Smooth muscle cell (in vitro differentiated cells): ENCODE data around the gene RBM33. TPM values are rescaled to one million over a fixed set of nuclear protein-coding genes. Genes with fewer than 3 reads are reported as not detected.

Source experiments
- DNase-seq: peaks from one replicate; lab custom pipeline; 2025; ENCODE audit not compliant: unreplicated experiment; lab: John Stamatoyannopoulos, UW
- H2AFZ ChIP-seq: fragments of 200-600 bp; sonication (generic); 2 replicates; pipeline ENCODE4 v1.6.0; 2016; ENCODE audit warnings: antibody characterized with exemption, low read depth, mild to moderate bottlenecking
- H3F3A ChIP-seq: fragments of 200-600 bp; sonication (generic); 2 replicates; pipeline ENCODE4 v1.6.0; 2017; ENCODE audit warnings: antibody characterized with exemption, low read depth
- H3K27ac ChIP-seq: fragments of 200-600 bp; sonication (generic); 2 replicates; pipeline ENCODE4 v1.5.1; 2016; ENCODE audit warnings: low read depth, mild to moderate bottlenecking
- H3K27me3 ChIP-seq: fragments of 200-600 bp; sonication (generic); 2 replicates; pipeline ENCODE4 v1.6.1; 2016; ENCODE audit warnings: low read depth, mild to moderate bottlenecking
- H3K36me3 ChIP-seq: fragments of 200-600 bp; sonication (generic); 2 replicates; pipeline ENCODE4 v1.5.1; 2016; ENCODE audit warnings: low read depth
- H3K4me1 ChIP-seq: fragments of 200-600 bp; sonication (generic); 2 replicates; pipeline ENCODE4 v1.5.1; 2016; ENCODE audit warnings: low read depth
- H3K4me2 ChIP-seq: fragments of 200-600 bp; sonication (generic); 2 replicates; pipeline ENCODE4 v1.6.0; 2016; ENCODE audit warnings: mild to moderate bottlenecking
- H3K4me3 ChIP-seq: fragments of 200-600 bp; sonication (generic); 2 replicates; pipeline ENCODE4 v1.5.1; 2016; ENCODE audit warnings: mild to moderate bottlenecking
- H3K79me2 ChIP-seq: fragments of 200-600 bp; sonication (generic); 2 replicates; pipeline ENCODE4 v1.6.0; 2016; ENCODE audit warnings: low read depth, mild to moderate bottlenecking
- H3K9ac ChIP-seq: fragments of 200-600 bp; sonication (generic); 2 replicates; pipeline ENCODE4 v1.6.0; 2016; ENCODE audit warnings: low read depth
- H3K9me3 ChIP-seq: fragments of 200-600 bp; sonication (generic); replicated peaks from 2 replicates; pipeline ENCODE4 v1.5.1; 2016; ENCODE audit warnings: low read depth
- H4K20me1 ChIP-seq: fragments of 200-600 bp; sonication (generic); 2 replicates; pipeline ENCODE4 v1.6.0; 2016; ENCODE audit warnings: low read depth
- CTCF ChIP-seq: fragments of 200-600 bp; sonication (generic); IDR thresholded peaks from 2 replicates; pipeline ENCODE4 v1.5.1; 2017; ENCODE audit warnings: borderline replicate concordance, mild to moderate bottlenecking, antibody characterized with exemption; ENCODE audit not compliant: insufficient read depth, poor library complexity, severe bottlenecking
- WGBS: methylation state at CpG from one replicate; pipeline ENCODE4 v1.1.7; 2016; ENCODE audit warnings: low lambda C conversion rate; 5-methylcytosine and 5-hydroxymethylcytosine counted together
- polyA plus RNA-seq: library from polyadenylated mRNA; unstranded; fragments of >200 nt; fragmentation: Nextera tagmentation; extraction: Ambion mirVana; gene quantifications from 2 replicates; pipeline ENCODE4 v1.2.1, GENCODE V29; 2016
- total RNA-seq: library from RNA; depleted of rRNA; stranded (reverse); fragments of >200 nt; gene quantifications from 2 replicates; pipeline ENCODE4 v1.2.3, GENCODE V29; 2014

Gene RBM33
- total and polyA plus RNA-seq, 2 experiments from 2014 or later, result 22.5 to 25.3 TPM

GRCh38 chr7:155802291-155802690, 157.8 kb downstream of the RBM33 start:
- H3K27me3 ChIP-seq, result peaks cover 86% of the 10 kb centered on the region

GRCh38 chr7:155802906-155803417, 158.5 kb downstream of the RBM33 start:
- Histone ChIP-seq H3K36me3 (no peaks in the 10 kb centered on the region), H3F3A (no peaks in the 10 kb centered on the region), H3K4me2 (peak overlapping the region; percentile 90), H2AFZ (no peak overlapping the region), H3K4me1 (peaks cover 20% of the 10 kb centered on the region), H3K9me3 (no peaks in the 10 kb centered on the region), H3K4me3 (no peak overlapping the region), H3K9ac (no peak overlapping the region), H3K79me2 (no peaks in the 10 kb centered on the region), H3K27me3 (peaks cover 93% of the 10 kb centered on the region), H4K20me1 (no peaks in the 10 kb centered on the region), H3K27ac (no peak overlapping the region)
- TF ChIP-seq CTCF, result no peak
- 7% methylated on average over 40 of the region's 70 CpGs for WGBS
- no peak for DNase-seq

More at GRCh38 chr7:155802291-155802690, 157.8 kb downstream of the RBM33 start:
- H3K36me3 ChIP-seq, result no peaks in the 10 kb centered on the region
- no peak overlapping the region for H3K27ac ChIP-seq
- H2AFZ ChIP-seq, result no peak overlapping the region
- H3K79me2 ChIP-seq, result no peaks in the 10 kb centered on the region
- no peak overlapping the region for H3K4me2 ChIP-seq
- WGBS, result 71% methylated on average over 6 of the region's 6 CpGs
- H3K4me1 ChIP-seq, result peaks cover 18% of the 10 kb centered on the region
- DNase-seq, result no peak
- H3K9me3 ChIP-seq, result no peaks in the 10 kb centered on the region
- no peak overlapping the region for H3K4me3 ChIP-seq
- no peaks in the 10 kb centered on the region for H4K20me1 ChIP-seq
- no peak for TF ChIP-seq CTCF
- no peaks in the 10 kb centered on the region for H3F3A ChIP-seq
- H3K9ac ChIP-seq, result no peak overlapping the region

GRCh38 chr7:155803418-155804376, 159.2 kb downstream of the RBM33 start:
- peaks cover 97% of the 10 kb centered on the region for H3K27me3 ChIP-seq
- H3F3A ChIP-seq, result no peaks in the 10 kb centered on the region
- no peak for DNase-seq
- H4K20me1 ChIP-seq, result no peaks in the 10 kb centered on the region
- H3K36me3 ChIP-seq, result no peaks in the 10 kb centered on the region
- no peaks in the 10 kb centered on the region for H3K9me3 ChIP-seq
- H3K4me2 ChIP-seq, result peak overlapping the region; percentile 90
- no peak overlapping the region for H2AFZ ChIP-seq
- H3K9ac ChIP-seq, result no peak overlapping the region
- no peaks in the 10 kb centered on the region for H3K79me2 ChIP-seq
- H3K4me1 ChIP-seq, result peaks cover 28% of the 10 kb centered on the region
- 2% methylated on average over 68 of the region's 96 CpGs for WGBS
- H3K4me3 ChIP-seq, result peak overlapping the region; percentile 40
- TF ChIP-seq CTCF, result no peak
- no peak overlapping the region for H3K27ac ChIP-seq
